Measurements from ENCODE around the gene IMPG2. TPM values are rescaled to one million over a fixed set of nuclear protein-coding genes. Genes with fewer than 3 reads are reported as not detected.

The IMPG2 gene
- total and polyA plus RNA-seq, 4 donors, result 0.01 to 0.37 (median 0.25) TPM; not detected in 1

DNA sequence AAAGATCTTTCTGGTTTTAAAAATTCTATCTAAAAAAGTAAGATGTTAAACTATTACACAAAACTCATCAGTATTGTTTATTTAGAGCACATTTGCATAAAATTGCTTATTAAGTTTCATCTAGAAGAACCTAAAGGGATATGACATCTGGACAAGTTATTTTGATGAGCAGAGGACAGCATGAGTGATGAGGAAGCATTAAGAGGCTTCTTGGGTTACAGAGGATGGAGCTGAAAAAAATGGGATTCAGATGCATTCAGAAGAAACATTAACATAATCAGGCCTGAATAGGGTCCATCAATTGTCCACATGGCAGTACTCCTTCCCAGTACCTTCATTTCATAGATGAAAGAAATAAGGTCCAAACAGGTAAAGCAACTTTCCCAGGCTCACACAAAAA, 41.6 kb downstream of the IMPG2 start:
- H3K4me3 ChIP-seq (ENCODE audit: low read depth in 1 of 3, low read length in 3 of 3), result no peak overlapping the region
- H3K27me3 ChIP-seq (ENCODE audit: control insufficient read depth in 4 of 4, insufficient read depth in 4 of 4, low read length in 3 of 4), result no peaks in the 10 kb centered on the region
- H3K9ac ChIP-seq (ENCODE audit: low read depth in 1 of 2, low read length in 2 of 2), result no peak overlapping the region
- no peaks in the 10 kb centered on the region for H3K9me3 ChIP-seq (ENCODE audit: control insufficient read depth in 4 of 4, low read length in 3 of 4)
- DNase-seq (ENCODE audit: low spot score), result no peak
- H3K4me1 ChIP-seq (ENCODE audit: control insufficient read depth in 4 of 4, insufficient read depth in 4 of 4, low read length in 3 of 4), result no peaks in the 10 kb centered on the region
- H3K36me3 ChIP-seq (ENCODE audit: control insufficient read depth in 4 of 4, insufficient read depth in 3 of 4, low read depth in 1 of 4, low read length in 3 of 4), result no peaks in the 10 kb centered on the region
- no peak overlapping the region for H3K27ac ChIP-seq (ENCODE audit: low read depth in 1 of 2, low read length in 2 of 2)
- no peak for TF ChIP-seq TAF1 (conservative IDR thresholded peaks at IDR 0.05)
- no peak for TF ChIP-seq ZBTB33 (IDR thresholded peaks at IDR 0.05)
- no peak for TF ChIP-seq RXRA (IDR thresholded peaks at IDR 0.05)
- TF ChIP-seq FOXA2 (IDR thresholded peaks at IDR 0.05), result no peak
- TF ChIP-seq, protein P1, sequence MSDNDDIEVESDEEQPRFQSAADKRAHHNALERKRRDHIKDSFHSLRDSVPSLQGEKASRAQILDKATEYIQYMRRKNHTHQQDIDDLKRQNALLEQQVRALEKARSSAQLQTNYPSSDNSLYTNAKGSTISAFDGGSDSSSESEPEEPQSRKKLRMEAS (IDR thresholded peaks at IDR 0.05), result no peak
- TF ChIP-seq HNF4G (IDR thresholded peaks at IDR 0.05), result no peak
- TF ChIP-seq, protein P2, sequence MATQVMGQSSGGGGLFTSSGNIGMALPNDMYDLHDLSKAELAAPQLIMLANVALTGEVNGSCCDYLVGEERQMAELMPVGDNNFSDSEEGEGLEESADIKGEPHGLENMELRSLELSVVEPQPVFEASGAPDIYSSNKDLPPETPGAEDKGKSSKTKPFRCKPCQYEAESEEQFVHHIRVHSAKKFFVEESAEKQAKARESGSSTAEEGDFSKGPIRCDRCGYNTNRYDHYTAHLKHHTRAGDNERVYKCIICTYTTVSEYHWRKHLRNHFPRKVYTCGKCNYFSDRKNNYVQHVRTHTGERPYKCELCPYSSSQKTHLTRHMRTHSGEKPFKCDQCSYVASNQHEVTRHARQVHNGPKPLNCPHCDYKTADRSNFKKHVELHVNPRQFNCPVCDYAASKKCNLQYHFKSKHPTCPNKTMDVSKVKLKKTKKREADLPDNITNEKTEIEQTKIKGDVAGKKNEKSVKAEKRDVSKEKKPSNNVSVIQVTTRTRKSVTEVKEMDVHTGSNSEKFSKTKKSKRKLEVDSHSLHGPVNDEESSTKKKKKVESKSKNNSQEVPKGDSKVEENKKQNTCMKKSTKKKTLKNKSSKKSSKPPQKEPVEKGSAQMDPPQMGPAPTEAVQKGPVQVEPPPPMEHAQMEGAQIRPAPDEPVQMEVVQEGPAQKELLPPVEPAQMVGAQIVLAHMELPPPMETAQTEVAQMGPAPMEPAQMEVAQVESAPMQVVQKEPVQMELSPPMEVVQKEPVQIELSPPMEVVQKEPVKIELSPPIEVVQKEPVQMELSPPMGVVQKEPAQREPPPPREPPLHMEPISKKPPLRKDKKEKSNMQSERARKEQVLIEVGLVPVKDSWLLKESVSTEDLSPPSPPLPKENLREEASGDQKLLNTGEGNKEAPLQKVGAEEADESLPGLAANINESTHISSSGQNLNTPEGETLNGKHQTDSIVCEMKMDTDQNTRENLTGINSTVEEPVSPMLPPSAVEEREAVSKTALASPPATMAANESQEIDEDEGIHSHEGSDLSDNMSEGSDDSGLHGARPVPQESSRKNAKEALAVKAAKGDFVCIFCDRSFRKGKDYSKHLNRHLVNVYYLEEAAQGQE (IDR thresholded peaks at IDR 0.05), result no peak
- no peak for TF ChIP-seq ATF3 (IDR thresholded peaks at IDR 0.05)
- TF ChIP-seq EGR1 (IDR thresholded peaks at IDR 0.05; ENCODE audit: low read depth in 2 of 2), result no peak
- no peak for TF ChIP-seq FOXA1 (IDR thresholded peaks at IDR 0.05)
- TF ChIP-seq RAD21 (IDR thresholded peaks at IDR 0.05), result no peak
- TF ChIP-seq YY1 (IDR thresholded peaks at IDR 0.05), result no peak
- TF ChIP-seq GABPA (IDR thresholded peaks at IDR 0.05 in 1 of 2, conservative IDR thresholded peaks at IDR 0.05 in 1 of 2), result no peak
- TF ChIP-seq NR2F2 (IDR thresholded peaks at IDR 0.05), result no peak

- no peaks in the 10 kb centered on the region for H3K27me3 ChIP-seq (ENCODE audit: control insufficient read depth in 4 of 4, insufficient read depth in 4 of 4, low read length in 3 of 4)
- no peak for DNase-seq (ENCODE audit: low spot score)
- no peaks in the 10 kb centered on the region for H3K4me1 ChIP-seq (ENCODE audit: control insufficient read depth in 4 of 4, insufficient read depth in 4 of 4, low read length in 3 of 4)
- WGBS, result 93% methylated on average over 2 of the region's 2 CpGs
- no peak overlapping the region for H3K4me3 ChIP-seq (ENCODE audit: low read depth in 1 of 3, low read length in 3 of 3)
- H3K9me3 ChIP-seq (ENCODE audit: control insufficient read depth in 4 of 4, low read length in 3 of 4), result no peaks in the 10 kb centered on the region
- no peak overlapping the region for H3K27ac ChIP-seq (ENCODE audit: low read depth in 1 of 2, low read length in 2 of 2)
- H3K36me3 ChIP-seq (ENCODE audit: control insufficient read depth in 4 of 4, insufficient read depth in 3 of 4, low read depth in 1 of 4, low read length in 3 of 4), result no peaks in the 10 kb centered on the region
- H3K9ac ChIP-seq (ENCODE audit: low read depth in 1 of 2, low read length in 2 of 2), result no peak overlapping the region
- TF ChIP-seq, protein P3, sequence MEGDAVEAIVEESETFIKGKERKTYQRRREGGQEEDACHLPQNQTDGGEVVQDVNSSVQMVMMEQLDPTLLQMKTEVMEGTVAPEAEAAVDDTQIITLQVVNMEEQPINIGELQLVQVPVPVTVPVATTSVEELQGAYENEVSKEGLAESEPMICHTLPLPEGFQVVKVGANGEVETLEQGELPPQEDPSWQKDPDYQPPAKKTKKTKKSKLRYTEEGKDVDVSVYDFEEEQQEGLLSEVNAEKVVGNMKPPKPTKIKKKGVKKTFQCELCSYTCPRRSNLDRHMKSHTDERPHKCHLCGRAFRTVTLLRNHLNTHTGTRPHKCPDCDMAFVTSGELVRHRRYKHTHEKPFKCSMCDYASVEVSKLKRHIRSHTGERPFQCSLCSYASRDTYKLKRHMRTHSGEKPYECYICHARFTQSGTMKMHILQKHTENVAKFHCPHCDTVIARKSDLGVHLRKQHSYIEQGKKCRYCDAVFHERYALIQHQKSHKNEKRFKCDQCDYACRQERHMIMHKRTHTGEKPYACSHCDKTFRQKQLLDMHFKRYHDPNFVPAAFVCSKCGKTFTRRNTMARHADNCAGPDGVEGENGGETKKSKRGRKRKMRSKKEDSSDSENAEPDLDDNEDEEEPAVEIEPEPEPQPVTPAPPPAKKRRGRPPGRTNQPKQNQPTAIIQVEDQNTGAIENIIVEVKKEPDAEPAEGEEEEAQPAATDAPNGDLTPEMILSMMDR (IDR thresholded peaks at IDR 0.05; ENCODE audit: low read depth, low read length, missing input control), result no peak
- TF ChIP-seq TAF1 (conservative IDR thresholded peaks at IDR 0.05) (no peak), RXRA (IDR thresholded peaks at IDR 0.05) (no peak), FOXA2 (IDR thresholded peaks at IDR 0.05) (no peak), SP1 (IDR thresholded peaks at IDR 0.05) (no peak), HNF4G (IDR thresholded peaks at IDR 0.05) (no peak), GABPA (IDR thresholded peaks at IDR 0.05 in 1 of 2, conservative IDR thresholded peaks at IDR 0.05 in 1 of 2) (no peak), EGR1 (IDR thresholded peaks at IDR 0.05; ENCODE audit: low read depth in 2 of 2) (no peak), HNF4A (conservative IDR thresholded peaks at IDR 0.05) (no peak), ATF3 (IDR thresholded peaks at IDR 0.05) (no peak), RAD21 (IDR thresholded peaks at IDR 0.05) (no peak), ZBTB33 (IDR thresholded peaks at IDR 0.05) (no peak), YY1 (IDR thresholded peaks at IDR 0.05) (no peak), JUND (IDR thresholded peaks at IDR 0.05) (no peak), FOXA1 (IDR thresholded peaks at IDR 0.05) (no peak)
- TF ChIP-seq, protein P1 (IDR thresholded peaks at IDR 0.05), result no peak
These were observed 46.8 kb downstream of the IMPG2 start for GRCh38 chr3:101273608-101274007.

All from liver (tissue), 9 donors.